NCI-H510A (cell line): Measurements from ENCODE around the gene KLLN.
"Not testable (repeated sequence)": the region's sequence is repeated elsewhere in the genome, so short reads cannot be mapped to it uniquely, and the experiment has no call there.

Source experiments
- DNase-seq: peaks from one replicate; lab custom pipeline; 2025; lab: John Stamatoyannopoulos, UW

Gene KLLN

DNA sequence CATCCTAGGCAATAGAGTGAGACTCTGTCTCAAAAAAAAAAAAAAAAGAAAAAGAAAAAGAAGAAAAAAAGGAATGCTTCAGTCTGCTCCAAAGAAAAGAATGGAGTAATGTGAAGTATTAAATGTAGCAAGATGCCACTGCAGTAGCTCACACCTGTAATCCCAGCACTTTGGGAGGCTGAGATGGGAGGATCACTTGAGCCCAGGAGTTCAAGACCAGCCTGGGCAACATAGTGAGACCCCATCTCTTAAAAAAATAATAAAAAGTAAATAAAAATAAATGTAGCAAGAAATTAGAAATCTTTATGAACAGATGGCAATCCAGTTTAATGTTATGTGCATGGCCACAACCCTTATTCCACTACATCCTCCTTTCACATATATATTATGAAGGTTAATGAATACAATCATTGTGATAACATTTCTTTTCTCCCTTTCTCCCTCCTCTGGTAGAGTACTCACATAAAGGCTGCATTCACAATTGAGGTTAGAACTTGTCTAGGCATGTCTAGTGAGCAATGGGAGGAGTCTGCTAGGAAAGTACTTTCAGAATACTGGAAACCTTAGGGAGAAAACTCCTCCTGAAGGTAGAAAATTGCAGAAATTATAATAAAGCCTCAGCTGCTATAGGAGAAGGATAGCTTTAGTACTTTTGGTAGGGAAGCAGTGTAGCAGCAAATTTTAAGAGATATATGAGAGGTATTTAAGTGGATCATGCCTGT is 20.4 kb downstream of the KLLN start:
- DNase-seq: peak; percentile 8

DNA sequence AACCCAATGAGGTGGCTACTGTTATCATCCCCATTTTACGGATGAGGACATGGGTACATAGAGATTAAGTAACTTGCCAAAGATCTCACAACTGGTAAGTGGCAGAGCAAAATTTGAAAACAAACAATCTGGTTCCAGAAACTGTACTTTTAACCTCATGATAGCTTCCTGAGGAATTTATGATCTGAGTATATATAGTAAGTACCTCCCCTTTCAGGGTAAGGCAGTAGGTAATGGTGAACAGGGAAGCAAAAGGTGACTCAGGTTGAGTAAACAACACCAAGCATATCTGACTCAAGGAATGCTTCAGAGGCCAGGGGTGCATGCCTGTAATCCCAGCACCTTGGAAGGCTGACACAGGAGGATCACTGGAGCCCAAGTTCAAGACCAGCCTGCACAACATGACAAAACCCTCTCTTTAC is 21.1 kb downstream of the KLLN start:
- DNase-seq: no peak

DNA sequence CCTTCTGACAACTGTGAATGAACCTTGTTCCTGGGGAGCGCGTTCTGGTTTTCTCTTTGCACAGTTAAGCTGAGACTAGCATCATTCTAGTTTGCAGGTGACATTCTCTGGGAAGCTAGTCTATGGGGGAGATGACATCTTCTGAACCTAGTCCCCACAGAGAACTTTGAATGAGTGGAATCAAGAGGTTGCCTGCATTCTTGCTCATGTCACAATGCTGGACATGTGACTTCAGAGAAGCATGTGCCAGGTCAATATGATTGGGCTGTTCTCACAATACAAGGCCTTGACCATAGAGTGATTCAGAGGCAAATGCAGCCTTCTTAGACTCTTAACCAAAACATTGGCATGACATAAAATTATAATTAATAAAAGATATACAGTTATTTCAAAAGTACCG is 22.1 kb downstream of the KLLN start:
- no peak for DNase-seq

DNA sequence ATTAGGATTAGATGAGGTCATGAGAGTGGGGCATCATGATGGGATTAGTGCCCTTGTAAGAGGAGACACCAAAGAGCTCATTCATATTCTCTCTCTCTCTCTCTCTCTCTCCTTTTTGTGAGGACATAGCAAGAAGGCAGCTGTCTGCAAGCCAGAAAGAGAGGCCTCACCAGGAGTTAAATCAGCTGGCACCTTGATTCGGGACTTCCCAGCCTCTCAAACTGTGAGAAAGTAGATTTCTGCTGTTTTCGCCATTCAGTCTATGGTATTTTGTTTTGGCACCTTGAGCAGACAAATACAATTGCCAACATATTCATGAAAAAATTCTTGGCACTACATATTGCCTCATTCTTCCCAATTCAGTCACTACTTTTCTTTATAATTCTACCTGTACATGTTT is 24.7 kb downstream of the KLLN start:
- DNase-seq: no peak

DNA sequence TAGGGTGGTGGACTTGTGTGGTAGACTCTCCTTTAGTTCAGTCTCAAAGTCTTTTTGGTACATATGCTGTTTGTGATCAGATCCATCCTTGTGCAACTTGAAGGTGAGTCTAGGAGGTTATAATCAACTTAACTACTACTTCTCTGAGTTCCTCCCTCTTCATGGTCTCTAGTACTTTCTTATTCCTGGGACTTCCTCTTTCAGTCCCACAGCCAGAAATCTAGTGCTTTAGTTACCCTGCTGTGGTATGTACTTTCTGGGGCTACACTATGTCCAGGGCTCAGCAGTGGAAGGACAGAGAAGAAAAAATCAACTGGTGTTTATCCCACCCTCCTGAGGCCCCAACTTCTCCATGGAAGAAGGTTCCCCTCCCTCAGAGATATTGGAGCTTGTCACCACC is 25.9 kb downstream of the KLLN start:
- DNase-seq: no peak

DNA sequence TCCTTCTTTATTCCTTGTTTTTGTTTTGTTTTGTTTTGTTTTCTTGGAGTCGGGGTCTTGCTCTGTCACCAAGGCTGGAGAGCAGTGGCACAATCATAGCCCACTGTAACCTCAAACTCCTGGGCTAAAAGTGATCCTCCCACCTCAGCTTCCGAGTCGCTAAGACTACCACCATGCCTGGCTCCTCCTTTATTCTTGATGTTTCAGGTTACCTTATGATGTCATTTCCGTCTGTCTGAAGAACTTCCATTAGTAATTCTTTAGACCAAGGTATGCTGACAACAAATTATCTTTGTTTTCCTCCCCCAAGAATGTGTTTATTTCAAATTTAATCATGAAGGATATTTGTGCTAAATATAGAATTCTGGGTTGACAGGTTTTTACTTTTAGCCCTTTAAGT is 27.2 kb downstream of the KLLN start:
- DNase-seq: no peak

DNA sequence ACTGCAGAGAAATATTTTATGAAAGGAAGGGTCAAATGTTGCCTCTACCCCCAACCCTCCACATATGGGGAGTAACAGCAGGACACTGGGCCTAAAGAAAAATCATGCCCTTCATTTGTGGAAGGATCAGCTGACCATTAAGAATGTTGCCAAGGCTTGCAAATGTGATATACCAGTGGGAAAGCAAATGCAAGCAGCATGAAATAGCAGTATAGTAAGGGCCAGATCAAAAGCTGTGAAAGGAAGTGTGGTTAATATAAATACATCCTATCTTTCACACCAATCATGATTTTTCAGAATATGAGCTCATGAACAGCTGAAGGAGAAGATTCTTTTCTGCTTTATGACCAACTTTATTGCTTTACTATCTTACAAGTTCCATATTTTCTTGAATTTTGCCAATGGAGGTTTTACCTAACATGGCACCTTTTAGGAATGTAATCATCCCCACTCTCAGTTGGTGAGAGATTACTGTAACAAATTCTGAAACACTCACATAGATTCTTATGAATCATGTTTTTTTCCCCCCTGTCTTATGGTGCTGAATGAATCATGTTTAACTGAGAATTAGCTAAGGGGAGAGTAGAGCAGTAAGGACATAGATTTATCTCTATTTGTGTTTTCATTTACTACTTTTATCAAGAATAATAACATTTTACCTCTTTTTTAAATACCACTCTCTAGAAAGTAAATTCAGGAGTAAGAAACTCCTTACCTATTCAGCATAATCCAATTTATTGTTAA is 33.2 kb downstream of the KLLN start:
- no peak for DNase-seq

DNA sequence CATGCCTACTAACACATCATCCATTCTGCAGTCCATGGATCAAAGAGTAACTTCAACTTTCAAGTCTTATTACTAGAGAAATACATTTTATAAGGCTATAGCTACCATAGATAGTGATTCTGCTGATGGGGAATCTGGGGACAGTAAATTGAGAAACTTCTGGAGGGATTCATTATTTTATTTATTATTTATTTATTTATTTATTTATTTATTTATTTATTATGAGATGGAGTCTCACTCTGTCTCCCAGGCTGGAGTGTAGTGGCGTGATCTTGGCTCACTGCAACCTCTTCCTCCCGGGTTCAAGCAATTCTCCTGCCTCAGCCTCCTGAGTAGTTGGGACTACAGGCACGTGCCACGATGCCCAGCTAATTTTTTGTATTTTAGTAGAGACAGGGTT is 34.3 kb downstream of the KLLN start:
- not testable (repeated sequence) for DNase-seq

DNA sequence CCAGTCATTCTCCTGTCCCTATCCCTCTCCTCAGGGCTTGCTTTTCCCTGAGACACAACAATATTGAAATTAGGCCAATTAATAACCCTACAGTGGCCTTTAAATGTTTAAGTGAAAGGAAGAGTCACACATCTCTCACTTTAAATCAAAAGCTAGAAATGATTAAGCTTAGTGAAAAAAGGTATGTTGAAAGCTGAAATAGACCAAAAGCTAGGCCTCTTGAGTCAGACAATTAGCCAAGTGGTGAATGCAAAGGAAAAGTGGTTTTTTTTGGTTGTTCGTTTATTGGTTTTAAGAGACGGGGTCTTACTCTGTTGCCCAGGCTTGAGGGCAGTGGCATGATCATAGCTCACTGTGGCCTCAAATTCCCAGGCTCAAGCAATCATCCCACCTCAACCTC is 35.7 kb downstream of the KLLN start:
- DNase-seq: no peak

DNA sequence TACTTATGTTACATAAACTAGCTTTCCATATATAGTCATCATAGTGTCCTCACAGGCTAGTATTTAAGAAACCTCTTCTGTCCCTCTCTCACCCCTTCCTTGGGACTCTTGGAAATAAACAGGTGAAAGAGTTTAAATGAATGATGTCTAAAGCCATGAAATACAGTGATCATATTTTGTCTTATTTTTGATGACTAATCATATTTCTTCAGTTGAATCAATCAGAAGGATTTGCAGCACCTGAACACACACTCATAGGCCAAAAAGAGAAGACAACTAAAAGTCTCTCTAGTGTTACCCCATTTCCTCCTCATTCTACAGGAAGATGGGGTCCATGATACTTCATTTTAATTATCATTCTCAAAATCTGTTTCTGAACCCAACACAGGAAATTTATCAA is 36.7 kb downstream of the KLLN start:
- no peak for DNase-seq

DNA sequence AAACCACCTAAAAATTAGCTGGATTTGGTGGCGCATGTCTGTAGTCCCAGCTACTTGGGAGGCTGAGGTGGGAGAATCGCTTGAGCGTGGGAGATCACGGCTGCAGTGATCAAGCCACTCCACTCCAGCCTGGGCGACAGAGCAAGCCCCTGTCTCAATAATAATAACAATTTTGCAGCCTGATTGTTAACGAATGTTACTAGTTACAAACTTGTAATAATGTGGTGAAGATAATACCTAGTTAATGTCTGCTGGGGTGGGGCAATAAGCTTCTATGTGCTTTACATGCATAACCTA is 44.1 kb downstream of the KLLN start:
- DNase-seq: no peak

DNA sequence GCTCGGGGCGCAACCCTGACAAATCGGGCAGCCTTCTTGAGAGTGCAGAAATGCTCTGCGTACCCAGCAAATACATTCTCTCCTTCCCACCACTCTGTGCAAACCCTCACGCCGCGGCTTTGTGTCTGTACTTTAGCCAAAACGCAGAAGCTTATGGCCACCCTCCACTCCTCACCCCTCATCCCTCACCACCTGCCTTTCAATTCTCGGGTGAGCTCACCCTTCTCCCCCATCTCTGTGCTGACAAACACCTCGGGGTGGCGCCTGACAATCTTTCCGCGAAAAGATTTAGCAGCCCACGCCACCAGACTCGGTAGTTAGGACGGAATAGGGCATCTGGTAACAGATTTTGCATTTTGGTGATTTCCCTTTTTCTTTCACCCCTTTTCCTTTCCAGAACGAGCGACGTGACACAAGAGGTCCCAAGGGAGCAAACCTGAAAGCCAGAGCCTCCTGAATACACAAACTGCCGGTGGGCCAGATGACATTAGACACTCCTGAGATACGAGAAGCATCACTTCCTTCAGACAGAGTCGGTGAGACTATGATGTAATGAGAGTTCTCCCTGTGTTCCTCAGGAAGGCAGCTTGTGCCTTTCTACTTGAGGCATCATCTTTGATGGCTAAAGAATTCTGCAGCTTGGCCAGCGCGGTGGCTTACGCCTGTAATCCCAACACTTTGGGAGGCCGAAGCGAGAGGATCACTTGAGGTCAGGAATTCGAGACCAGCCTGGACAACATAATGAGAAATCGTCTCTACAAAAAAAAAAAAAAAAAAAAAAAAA is 44.6 kb downstream of the KLLN start:
- no peak for DNase-seq

DNA sequence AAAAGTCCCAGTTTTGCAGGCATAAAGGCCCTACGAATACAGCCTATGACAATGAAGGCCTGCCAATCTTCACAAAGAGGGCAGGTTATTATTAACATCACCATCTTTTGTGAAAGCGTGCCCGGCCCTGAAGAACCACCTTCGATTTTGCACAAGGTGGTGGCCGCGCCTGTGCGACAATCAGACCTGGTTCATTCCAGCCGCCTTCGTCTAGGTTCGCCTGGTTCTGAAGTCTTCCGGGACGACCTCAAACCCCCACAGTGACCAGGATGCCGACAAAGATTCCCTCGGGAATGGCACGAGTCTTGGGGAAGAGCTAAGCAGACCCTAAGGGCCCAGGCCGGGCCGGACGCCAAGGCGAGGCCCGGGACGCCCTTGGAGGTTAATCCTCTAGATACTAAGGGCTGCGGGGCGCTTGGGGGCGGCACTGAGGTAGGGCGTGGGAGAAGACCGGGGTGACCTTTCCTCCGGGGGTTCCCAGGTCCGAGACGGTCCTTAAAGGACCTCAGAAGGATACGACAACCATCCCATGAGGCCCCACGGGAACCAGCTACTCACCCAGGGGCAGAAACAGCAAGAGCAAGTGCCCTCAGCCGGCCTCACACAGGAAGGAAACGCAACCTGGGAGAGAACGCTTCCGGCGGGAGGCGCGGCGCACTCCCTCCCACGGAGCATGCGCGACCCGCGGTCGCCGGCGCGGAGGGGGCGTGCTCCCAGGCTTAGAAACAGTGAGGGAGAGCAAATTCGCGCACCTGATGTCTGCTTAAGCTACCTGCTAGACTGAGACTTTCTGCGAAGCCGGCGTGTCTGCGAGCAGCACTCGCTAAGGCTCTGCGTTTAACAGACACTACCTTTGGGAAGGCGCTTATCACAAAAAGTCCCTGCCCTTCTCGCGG is 45.5 kb downstream of the KLLN start, which contains the start of gene ATAD1:
TSS of gene ATAD1 (minus strand) at position 618 of the 896 bp plus-strand sequence. CDS start 3,627 bp downstream, outside the sequence.
- peak; percentile 84 for DNase-seq

DNA sequence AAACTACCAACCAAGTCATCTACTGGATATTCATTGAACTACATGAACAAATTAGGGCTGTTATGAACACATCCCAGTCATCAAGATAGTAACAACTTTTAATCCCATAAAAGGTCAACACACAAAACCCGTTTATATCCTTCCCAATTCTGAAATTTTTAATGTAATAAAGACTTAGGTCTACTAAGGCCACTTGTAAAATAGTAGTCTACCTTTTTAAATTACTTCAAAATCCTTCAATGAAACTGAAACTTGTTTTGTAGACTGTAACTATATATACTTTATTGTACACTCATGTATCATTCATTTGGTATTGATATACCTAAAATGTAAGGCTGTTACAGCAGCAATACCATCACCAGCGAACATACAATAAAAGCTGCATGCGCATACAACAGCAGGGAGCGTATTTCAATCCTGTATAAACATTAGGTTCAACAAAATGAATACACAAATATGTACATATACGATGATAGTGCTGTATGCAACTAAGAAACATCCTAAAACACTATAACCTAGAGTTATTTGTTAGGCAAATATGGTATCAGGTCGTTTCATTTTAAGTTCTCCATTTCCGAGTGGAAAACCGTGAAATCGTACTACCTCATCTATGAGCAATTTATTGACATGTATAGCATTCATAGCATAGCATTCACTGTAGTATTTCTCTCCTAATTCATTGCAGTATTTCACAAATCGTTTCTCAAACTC is 46.3 kb downstream of the KLLN start:
- DNase-seq: no peak

DNA sequence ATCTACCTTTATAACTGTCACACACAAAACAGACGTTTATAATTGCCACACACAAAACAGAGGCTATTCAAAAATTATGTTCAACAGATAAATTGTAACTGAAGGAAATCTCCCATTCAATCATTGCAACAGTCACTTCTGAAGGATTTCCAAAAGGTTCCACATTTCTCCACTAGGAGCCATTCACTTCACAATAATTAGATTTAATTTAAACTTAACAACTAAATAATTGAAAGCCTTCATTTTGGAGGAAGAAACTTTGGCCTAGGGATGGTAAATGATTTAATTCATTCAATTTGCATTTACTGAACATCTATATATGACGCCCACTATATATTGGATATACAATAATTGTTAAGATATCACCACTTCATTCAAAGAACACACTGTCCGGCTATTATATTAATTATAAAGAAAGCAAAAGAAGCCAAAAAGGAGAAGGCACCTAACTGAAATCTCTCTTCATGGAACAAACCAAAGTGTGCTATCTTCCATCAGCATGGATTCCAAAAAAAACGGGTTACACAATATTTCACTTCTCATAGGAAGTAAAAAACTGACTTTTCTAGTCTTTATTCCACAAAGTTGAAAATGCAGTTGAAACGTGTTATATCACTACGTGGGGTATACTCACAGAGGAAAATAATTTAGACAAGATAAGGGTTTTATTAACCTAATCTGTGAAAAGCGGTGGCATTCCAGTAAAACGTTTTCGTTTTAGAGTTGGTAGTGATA is 47.0 kb downstream of the KLLN start:
- DNase-seq: no peak
